Measurements from ENCODE around the gene CUEDC1. TPM values are rescaled to one million over a fixed set of nuclear protein-coding genes. Genes with fewer than 3 reads are reported as not detected.

CUEDC1 gene
- total and polyA plus RNA-seq, 2 experiments from 2014 or later, result 11.6 to 23.3 TPM

DNA sequence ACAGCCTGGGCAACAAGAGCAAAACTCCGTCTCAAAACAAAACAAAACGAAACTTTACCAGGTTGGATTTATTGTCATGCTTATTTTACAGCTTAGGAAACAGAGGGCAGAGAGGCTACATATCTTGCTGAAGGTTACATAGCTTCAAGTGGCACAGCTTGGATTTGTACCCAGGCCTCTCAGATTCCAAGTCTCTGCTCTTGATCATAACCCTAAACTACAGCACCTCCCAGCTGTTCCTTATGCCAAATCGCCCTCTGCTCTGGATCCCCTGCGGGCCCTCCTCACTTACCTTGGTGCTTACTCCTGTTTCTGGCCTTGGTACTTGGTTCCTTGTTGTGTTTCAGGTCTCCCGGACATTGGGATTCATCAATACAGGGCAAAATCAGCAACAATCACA lies 11.7 kb upstream of the CUEDC1 start:
- no peak overlapping the region for H3K4me3 ChIP-seq
- WGBS (ENCODE audit: low lambda C conversion rate, missing lambda C conversion rate), result 79% methylated on average over 5 of the region's 5 CpGs
- TF ChIP-seq EZH2phosphoT487 (IDR thresholded peaks at IDR 0.05; ENCODE audit: low read depth, severe bottlenecking, unreplicated experiment) (no peak), EZH2 (IDR thresholded peaks at IDR 0.05; ENCODE audit: borderline replicate concordance) (no peak)
- TF ChIP-seq, protein P1, sequence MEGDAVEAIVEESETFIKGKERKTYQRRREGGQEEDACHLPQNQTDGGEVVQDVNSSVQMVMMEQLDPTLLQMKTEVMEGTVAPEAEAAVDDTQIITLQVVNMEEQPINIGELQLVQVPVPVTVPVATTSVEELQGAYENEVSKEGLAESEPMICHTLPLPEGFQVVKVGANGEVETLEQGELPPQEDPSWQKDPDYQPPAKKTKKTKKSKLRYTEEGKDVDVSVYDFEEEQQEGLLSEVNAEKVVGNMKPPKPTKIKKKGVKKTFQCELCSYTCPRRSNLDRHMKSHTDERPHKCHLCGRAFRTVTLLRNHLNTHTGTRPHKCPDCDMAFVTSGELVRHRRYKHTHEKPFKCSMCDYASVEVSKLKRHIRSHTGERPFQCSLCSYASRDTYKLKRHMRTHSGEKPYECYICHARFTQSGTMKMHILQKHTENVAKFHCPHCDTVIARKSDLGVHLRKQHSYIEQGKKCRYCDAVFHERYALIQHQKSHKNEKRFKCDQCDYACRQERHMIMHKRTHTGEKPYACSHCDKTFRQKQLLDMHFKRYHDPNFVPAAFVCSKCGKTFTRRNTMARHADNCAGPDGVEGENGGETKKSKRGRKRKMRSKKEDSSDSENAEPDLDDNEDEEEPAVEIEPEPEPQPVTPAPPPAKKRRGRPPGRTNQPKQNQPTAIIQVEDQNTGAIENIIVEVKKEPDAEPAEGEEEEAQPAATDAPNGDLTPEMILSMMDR (IDR thresholded peaks at IDR 0.05; ENCODE audit: poor library complexity), result no peak
- H3K9me3 ChIP-seq (ENCODE audit: low read depth), result no peaks in the 10 kb centered on the region
- no peaks in the 10 kb centered on the region for H3K27me3 ChIP-seq
- no peaks in the 10 kb centered on the region for H4K20me1 ChIP-seq (ENCODE audit: insufficient read depth, poor library complexity, severe bottlenecking)
- no peak overlapping the region for H2AFZ ChIP-seq
- peaks cover 4% of the 10 kb centered on the region for H3K4me1 ChIP-seq (ENCODE audit: insufficient read depth)
- DNase-seq (ENCODE audit: low spot score), result no peak
- H3K79me2 ChIP-seq, result no peaks in the 10 kb centered on the region
- H3K9me2 ChIP-seq (replicated peaks; ENCODE audit: insufficient read depth), result no peaks in the 10 kb centered on the region
- H3K36me3 ChIP-seq (replicated peaks; ENCODE audit: insufficient read depth, low read depth), result no peaks in the 10 kb centered on the region
- H3K4me2 ChIP-seq, result no peak overlapping the region
- H3K27ac ChIP-seq, result no peak overlapping the region

DNA sequence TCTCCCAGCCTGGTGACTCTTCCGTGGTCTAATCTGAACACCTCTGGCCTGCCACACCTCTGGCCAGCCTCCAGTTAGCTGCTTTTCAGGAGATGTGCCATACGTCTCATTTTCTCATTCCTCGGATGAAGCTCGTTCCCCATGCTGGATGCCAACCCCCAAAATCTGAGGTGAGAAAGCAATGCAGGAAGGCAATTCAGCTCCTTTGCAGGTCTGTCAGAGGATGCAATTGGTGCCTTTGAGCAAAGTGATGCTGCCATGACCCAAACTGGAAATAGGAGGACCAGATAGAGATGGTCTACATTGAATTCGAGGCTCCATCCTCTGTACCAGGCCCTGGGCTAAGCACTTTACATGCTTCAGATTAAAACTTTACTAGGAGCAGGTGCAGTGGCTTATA lies 11.0 kb upstream of the CUEDC1 start:
- 96% methylated on average over 5 of the region's 5 CpGs for WGBS (ENCODE audit: low lambda C conversion rate, missing lambda C conversion rate)
- TF ChIP-seq EZH2phosphoT487 (IDR thresholded peaks at IDR 0.05; ENCODE audit: low read depth, severe bottlenecking, unreplicated experiment), result no peak
- TF ChIP-seq EZH2 (IDR thresholded peaks at IDR 0.05; ENCODE audit: borderline replicate concordance), result no peak
- TF ChIP-seq, protein P1 (IDR thresholded peaks at IDR 0.05; ENCODE audit: poor library complexity), result no peak
- no peak overlapping the region for H3K4me2 ChIP-seq

DNA sequence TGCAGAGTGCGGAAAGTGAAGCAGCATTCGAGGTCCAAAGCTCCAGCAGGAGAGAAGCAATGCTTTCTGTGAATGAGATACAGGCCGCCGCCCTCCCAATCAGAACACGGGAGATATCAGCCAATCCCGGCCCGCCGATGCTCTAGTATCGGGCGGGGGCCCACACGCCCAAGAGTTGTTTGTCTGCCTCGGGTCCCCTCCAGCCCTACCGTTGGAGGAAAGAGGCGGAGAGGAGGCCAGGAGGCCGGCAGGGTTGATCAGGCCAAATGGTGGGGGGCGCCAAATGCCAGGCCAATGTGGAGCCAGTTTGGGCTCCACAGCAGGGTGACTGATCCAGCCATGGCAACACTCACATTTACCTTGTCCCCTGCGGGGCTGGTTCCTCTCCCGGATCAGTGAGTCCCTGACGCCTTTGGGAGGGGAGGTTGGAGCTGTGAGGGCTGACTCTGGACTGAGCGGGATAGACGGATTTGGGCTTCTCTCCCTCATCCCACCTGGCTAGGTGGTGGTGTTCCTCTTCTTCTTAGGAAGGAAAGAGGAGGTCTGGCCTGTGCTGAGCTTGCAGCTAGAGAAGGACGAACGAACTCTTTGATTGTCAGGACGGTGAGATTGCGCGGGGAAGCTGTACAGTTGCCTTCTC lies 10.4 kb upstream of the CUEDC1 start:
- Histone ChIP-seq H4K20me1 (ENCODE audit: insufficient read depth, poor library complexity, severe bottlenecking) (no peaks in the 10 kb centered on the region), H2AFZ (no peak overlapping the region), H3K27ac (no peak overlapping the region), H3K36me3 (replicated peaks; ENCODE audit: insufficient read depth, low read depth) (no peaks in the 10 kb centered on the region), H3K9me2 (replicated peaks; ENCODE audit: insufficient read depth) (no peaks in the 10 kb centered on the region), H3K79me2 (no peaks in the 10 kb centered on the region), H3K4me3 (no peak overlapping the region), H3K4me2 (no peak overlapping the region), H3K4me1 (ENCODE audit: insufficient read depth) (peaks cover 4% of the 10 kb centered on the region), H3K27me3 (no peaks in the 10 kb centered on the region), H3K9me3 (ENCODE audit: low read depth) (no peaks in the 10 kb centered on the region)
- DNase-seq (ENCODE audit: low spot score), result no peak
- TF ChIP-seq, protein P1 (IDR thresholded peaks at IDR 0.05; ENCODE audit: poor library complexity), result no peak
- no peak for TF ChIP-seq EZH2phosphoT487 (IDR thresholded peaks at IDR 0.05; ENCODE audit: low read depth, severe bottlenecking, unreplicated experiment)
- no peak for TF ChIP-seq EZH2 (IDR thresholded peaks at IDR 0.05; ENCODE audit: borderline replicate concordance)
- WGBS (ENCODE audit: low lambda C conversion rate, missing lambda C conversion rate), result 90% methylated on average over 26 of the region's 26 CpGs

More for the DNA sequence above, 11.0 kb upstream of the CUEDC1 start:
- Histone ChIP-seq H4K20me1 (ENCODE audit: insufficient read depth, poor library complexity, severe bottlenecking) (no peaks in the 10 kb centered on the region), H3K4me1 (ENCODE audit: insufficient read depth) (peaks cover 4% of the 10 kb centered on the region), H3K9me3 (ENCODE audit: low read depth) (no peaks in the 10 kb centered on the region), H3K27me3 (no peaks in the 10 kb centered on the region), H3K36me3 (replicated peaks; ENCODE audit: insufficient read depth, low read depth) (no peaks in the 10 kb centered on the region), H3K79me2 (no peaks in the 10 kb centered on the region), H3K27ac (no peak overlapping the region), H3K9me2 (replicated peaks; ENCODE audit: insufficient read depth) (no peaks in the 10 kb centered on the region), H3K4me3 (no peak overlapping the region), H2AFZ (no peak overlapping the region)
- no peak for DNase-seq (ENCODE audit: low spot score)

Measured in hepatocyte (in vitro differentiated cells).